Esophagus squamous epithelium (tissue), 5 donors: ENCODE results near the gene DCC. TPM values are rescaled to one million over a fixed set of nuclear protein-coding genes. Genes with fewer than 3 reads are reported as not detected.

Experiments
- DNase-seq: peaks from one replicate; lab custom pipeline; 2025; lab: John Stamatoyannopoulos, UW
- H3K27ac ChIP-seq, 4 donors: fragments of 200-600 bp; sonication (generic); one replicate each; pipeline ENCODE4 v1.5.1; 2016 to 2019; ENCODE audit warnings: mild to moderate bottlenecking in 1 of 4
- H3K27me3 ChIP-seq, 4 donors: fragments of 200-600 bp; sonication (generic); 1 replicate in 3 of 4; 2 replicates in 1 of 4; pipeline versions ENCODE4 v1.5.1 to v1.6.0; 2017 to 2021; ENCODE audit warnings: antibody characterized with exemption in 1 of 4
- H3K36me3 ChIP-seq, 3 donors: fragments of 200-600 bp; sonication (generic); one replicate each; pipeline ENCODE4 v1.5.1; 2016 to 2019
- H3K4me1 ChIP-seq, 3 donors: fragments of 200-600 bp; sonication (generic); one replicate each; pipeline ENCODE4 v1.5.1; 2017 to 2019
- H3K4me3 ChIP-seq, 4 donors: fragments of 200-600 bp; sonication (generic); 1 replicate in 3 of 4; 2 replicates in 1 of 4; pipeline ENCODE4 v1.5.1; 2016 to 2019; ENCODE audit warnings: mild to moderate bottlenecking in 2 of 4, moderate library complexity in 1 of 4
- H3K9me3 ChIP-seq, 3 donors: fragments of 200-600 bp; sonication (generic); one replicate each; pipeline ENCODE4 v1.5.1; 2016 to 2019
- CTCF ChIP-seq, 6 experiments: fragments of 450-650 bp in 4 of 6; fragments of 200-600 bp in 2 of 6; sonication (generic) in 2 of 6; IDR thresholded peaks; one replicate each; pipeline ENCODE4 v1.5.1; 2016 to 2019; ENCODE audit warnings: antibody characterized with exemption in 6 of 6, mild to moderate bottlenecking in 4 of 6, moderate library complexity in 4 of 6
- POLR2A ChIP-seq, 4 donors: fragments of 450-650 bp; IDR thresholded peaks; one replicate each; pipeline ENCODE4 v1.6.1; 2017; ENCODE audit warnings: antibody characterized with exemption in 4 of 4, mild to moderate bottlenecking in 4 of 4, moderate library complexity in 3 of 4
- WGBS, 2 donors: methylation state at CpG; one replicate each; pipeline ENCODE4 v1.1.5; 2018; 5-methylcytosine and 5-hydroxymethylcytosine counted together
- intact Hi-C: fragments of 100-400 bp; cut with DNase I; formaldehyde crosslinking; loops from one replicate; pipeline ENCODE4 v1.15.0; 2022
- total RNA-seq, 4 donors: library from RNA; depleted of rRNA; stranded (reverse); fragments of >200 nt; gene quantifications; one replicate each; pipeline ENCODE4 v1.1.0, GENCODE V29; 2016
- donor health status: DM: yes; HTN: yes; CAD: no.

Gene DCC
- total RNA-seq, 4 donors from 2014 or later: 0.06 to 0.95 TPM; not detected in 2

GRCh38 chr18:52344881-52345280, 4.9 kb downstream of the DCC start:
- H3K27ac ChIP-seq: no peak overlapping the region
- H3K36me3 ChIP-seq: no peaks in the 10 kb centered on the region
- H3K4me3 ChIP-seq: no peak overlapping the region
- no peak for TF ChIP-seq POLR2A (IDR thresholded peaks at IDR 0.05)
- no peak for TF ChIP-seq CTCF (IDR thresholded peaks at IDR 0.05)
- no peak for DNase-seq
- peaks cover 0 to 16% (median 0%) of the 10 kb centered on the region in 3 donors for H3K4me1 ChIP-seq
- intact Hi-C loops: loop anchor here (10.0 kb wide), 1 partner anchor 60 kb away; no protein-coding TSS in a partner anchor
- H3K9me3 ChIP-seq: no peaks in the 10 kb centered on the region
- peaks cover 0 to 34% (median 0%) of the 10 kb centered on the region in 4 donors for H3K27me3 ChIP-seq

- Histone ChIP-seq H3K36me3 (no peaks in the 10 kb centered on the region), H3K9me3 (no peaks in the 10 kb centered on the region), H3K4me1 (peaks cover 0 to 10% (median 0%) of the 10 kb centered on the region in 3 donors), H3K4me3 (no peak overlapping the region), H3K27me3 (peaks cover 0 to 28% (median 0%) of the 10 kb centered on the region in 4 donors), H3K27ac (no peak overlapping the region)
- no peak for DNase-seq
- WGBS, 2 donors: 39 to 57% methylated on average over 4 of the region's 4 CpGs
- TF ChIP-seq POLR2A (IDR thresholded peaks at IDR 0.05) (no peak), CTCF (IDR thresholded peaks at IDR 0.05) (no peak)
- intact Hi-C loops: loop anchor here (10.0 kb wide), 1 partner anchor 61 kb away; no protein-coding TSS in a partner anchor
Observed at GRCh38 chr18:52345428-52345827, 5.4 kb downstream of the DCC start.

- Histone ChIP-seq H3K27ac (no peak overlapping the region), H3K9me3 (no peaks in the 10 kb centered on the region), H3K4me3 (no peak overlapping the region), H3K36me3 (no peaks in the 10 kb centered on the region), H3K4me1 (no peaks in the 10 kb centered on the region), H3K27me3 (peaks cover 0 to 6% (median 0%) of the 10 kb centered on the region in 4 donors)
- TF ChIP-seq POLR2A (IDR thresholded peaks at IDR 0.05) (no peak), CTCF (IDR thresholded peaks at IDR 0.05) (no peak)
- intact Hi-C loops: loop anchor here (10.0 kb wide), 1 partner anchor 63 kb away; no protein-coding TSS in a partner anchor
- no peak for DNase-seq
- WGBS, 2 donors: 76 to 79% methylated on average over 3 of the region's 3 CpGs
Observed at GRCh38 chr18:52348209-52348608, 8.2 kb downstream of the DCC start.

GRCh38 chr18:52349498-52349897, 9.5 kb downstream of the DCC start:
- no peaks in the 10 kb centered on the region for H3K36me3 ChIP-seq
- H3K4me3 ChIP-seq: no peak overlapping the region
- peaks cover 0 to 4% (median 0%) of the 10 kb centered on the region in 3 donors for H3K9me3 ChIP-seq
- TF ChIP-seq POLR2A (IDR thresholded peaks at IDR 0.05) (no peak), CTCF (IDR thresholded peaks at IDR 0.05) (no peak)
- DNase-seq: no peak
- H3K27me3 ChIP-seq: no peaks in the 10 kb centered on the region
- no peak overlapping the region for H3K27ac ChIP-seq
- 20 to 27% methylated on average over 2 of the region's 2 CpGs for WGBS, 2 donors
- no peaks in the 10 kb centered on the region for H3K4me1 ChIP-seq
- intact Hi-C loops: loop anchor here (10.0 kb wide), 1 partner anchor 65 kb away; no protein-coding TSS in a partner anchor

- Histone ChIP-seq H3K27ac (no peak overlapping the region), H3K4me3 (no peak overlapping the region), H3K4me1 (no peaks in the 10 kb centered on the region), H3K36me3 (no peaks in the 10 kb centered on the region), H3K27me3 (no peaks in the 10 kb centered on the region), H3K9me3 (peaks cover 0 to 4% (median 0%) of the 10 kb centered on the region in 3 donors)
- TF ChIP-seq CTCF (IDR thresholded peaks at IDR 0.05) (no peak), POLR2A (IDR thresholded peaks at IDR 0.05) (no peak)
- DNase-seq: no peak
- 69 to 82% methylated on average over 3 of the region's 3 CpGs for WGBS, 2 donors
- intact Hi-C loops: no loop called here
Observed at GRCh38 chr18:52352920-52353319, 12.9 kb downstream of the DCC start.
